HUES64 (cell line): ENCODE measurements around the gene RNF111.
A peak's percentile ranks its signal among the peaks of the same experiment; 100 is the strongest.
"Not testable (repeated sequence)": the region's sequence is repeated elsewhere in the genome, so short reads cannot be mapped to it uniquely, and the experiment has no call there.

Experiments
- H3K27ac ChIP-seq: 2 replicates; pipeline ENCODE4 v1.7.0; 2013; ENCODE audit warnings: low read depth, low read length, inconsistent platforms
- H3K27me3 ChIP-seq: 2 replicates; pipeline ENCODE4 v1.6.1; 2013; ENCODE audit warnings: mild to moderate bottlenecking, low read length; ENCODE audit not compliant: insufficient read depth
- H3K36me3 ChIP-seq: 2 replicates; pipeline ENCODE4 v1.6.1; 2013; ENCODE audit warnings: mild to moderate bottlenecking, low read length; ENCODE audit not compliant: insufficient read depth
- H3K4me1 ChIP-seq: 2 replicates; pipeline ENCODE4 v1.6.1; 2013; ENCODE audit warnings: mild to moderate bottlenecking, low read length, moderate library complexity; ENCODE audit not compliant: insufficient read depth
- H3K4me3 ChIP-seq: 2 replicates; pipeline ENCODE4 v1.5.1; 2013; ENCODE audit warnings: mild to moderate bottlenecking, low read length, moderate library complexity
- H3K9ac ChIP-seq: 2 replicates; pipeline ENCODE4 v1.6.1; 2013; ENCODE audit warnings: mild to moderate bottlenecking, low read depth, low read length
- H3K9me3 ChIP-seq: 2 replicates; pipeline ENCODE4 v1.6.1; 2013; ENCODE audit warnings: low read depth, low read length; ENCODE audit not compliant: insufficient read depth
- WGBS: fragments of 150-250, 120-280 bp; methylation state at CpG from one replicate; pipeline ENCODE4 v1.1.7; 2013; ENCODE audit warnings: missing lambda C conversion rate; 5-methylcytosine and 5-hydroxymethylcytosine counted together

Gene RNF111

DNA sequence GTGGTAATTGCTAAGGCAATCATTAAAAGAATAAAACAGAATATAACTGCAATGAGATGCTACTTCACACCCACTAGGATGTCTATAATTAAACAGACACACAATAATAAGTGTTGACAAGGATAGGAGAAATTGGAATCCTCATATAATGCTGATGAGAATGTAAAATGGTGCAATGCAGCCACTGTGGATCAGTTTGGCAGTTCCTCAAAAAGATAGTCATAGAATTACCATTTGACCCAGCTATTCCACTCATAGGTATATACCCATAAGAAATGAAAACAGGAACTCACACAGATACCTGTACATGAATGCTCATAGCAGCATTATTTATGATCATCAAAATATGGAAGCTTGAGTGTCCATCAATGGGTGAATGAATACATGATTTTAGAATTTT, 9.6 kb upstream of the RNF111 start:
- Histone ChIP-seq H3K4me3 (no peak overlapping the region), H3K27ac (no peak overlapping the region), H3K36me3 (no peaks in the 10 kb centered on the region), H3K4me1 (no peaks in the 10 kb centered on the region), H3K9ac (no peak overlapping the region), H3K27me3 (no peaks in the 10 kb centered on the region), H3K9me3 (no peaks in the 10 kb centered on the region)

DNA sequence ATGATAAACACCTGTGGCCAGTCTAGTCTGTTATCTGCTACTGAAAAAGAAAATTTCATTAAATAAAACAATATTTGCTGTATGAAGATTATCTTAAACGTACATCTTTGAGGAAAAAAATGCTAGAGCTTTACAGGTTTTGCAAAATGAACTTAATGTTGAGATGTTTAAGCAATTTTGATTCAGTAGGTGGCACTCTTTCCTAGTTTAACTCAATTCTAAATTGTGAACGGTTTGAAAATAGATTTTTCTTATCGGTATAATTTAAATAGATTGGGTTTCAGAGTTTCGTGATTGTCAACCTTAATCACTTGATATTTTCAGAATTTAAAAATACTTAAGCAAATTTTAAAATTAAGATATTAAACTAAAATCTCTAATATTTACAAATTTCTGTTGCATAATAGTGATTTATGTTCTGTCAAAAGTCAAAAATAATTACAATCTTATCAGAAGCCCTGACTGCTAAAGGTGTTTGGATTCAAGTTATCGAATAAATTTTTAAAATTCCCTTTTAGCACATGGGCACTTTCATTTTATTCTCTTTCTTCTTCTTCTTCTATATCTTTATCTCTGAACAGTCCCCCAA, 7.0 kb upstream of the RNF111 start:
- 23% methylated on average over 3 of the region's 5 CpGs for WGBS
- H3K9ac ChIP-seq = no peak overlapping the region

DNA sequence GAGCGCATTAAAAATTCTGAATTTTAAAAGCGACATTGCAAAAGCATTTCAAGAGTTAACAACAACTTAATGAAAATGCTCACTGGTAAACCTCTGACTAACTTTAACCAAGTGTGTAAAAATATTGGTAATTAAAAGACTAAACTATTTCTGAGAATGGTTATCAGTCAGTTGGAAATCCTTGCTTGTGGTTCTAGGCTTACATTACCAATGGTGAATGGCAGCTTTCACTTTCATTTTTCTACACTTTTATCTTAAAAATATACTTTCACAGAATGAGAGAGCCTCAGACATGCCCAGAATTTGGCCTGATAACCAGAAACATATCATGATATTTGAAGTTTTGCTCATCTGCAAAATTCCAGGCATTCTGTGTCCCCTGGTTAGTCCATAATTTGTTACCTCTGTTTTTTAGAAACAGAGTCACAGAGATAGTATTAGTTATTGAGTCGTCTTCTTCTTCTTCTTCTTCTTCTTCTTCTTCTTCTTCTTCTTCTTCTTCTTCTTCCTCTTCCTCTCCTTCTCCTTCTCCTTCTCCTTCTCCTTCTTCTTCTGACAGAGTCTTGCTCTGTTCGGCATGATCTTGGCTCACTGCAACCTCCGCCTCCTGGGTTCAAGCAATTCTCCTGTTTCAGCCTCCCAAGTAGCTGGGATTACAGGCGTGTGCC, 5.5 kb upstream of the RNF111 start:
- Histone ChIP-seq H3K36me3 (no peaks in the 10 kb centered on the region), H3K27ac (no peak overlapping the region), H3K9me3 (no peaks in the 10 kb centered on the region), H3K4me1 (no peaks in the 10 kb centered on the region), H3K4me3 (no peak overlapping the region), H3K27me3 (no peaks in the 10 kb centered on the region), H3K9ac (no peak overlapping the region)
- 93% methylated on average over 4 of the region's 6 CpGs for WGBS

More for the DNA sequence above, 7.0 kb upstream of the RNF111 start:
- Histone ChIP-seq H3K4me1 (no peaks in the 10 kb centered on the region), H3K27ac (no peak overlapping the region), H3K27me3 (no peaks in the 10 kb centered on the region), H3K36me3 (no peaks in the 10 kb centered on the region), H3K4me3 (no peak overlapping the region), H3K9me3 (no peaks in the 10 kb centered on the region)

DNA sequence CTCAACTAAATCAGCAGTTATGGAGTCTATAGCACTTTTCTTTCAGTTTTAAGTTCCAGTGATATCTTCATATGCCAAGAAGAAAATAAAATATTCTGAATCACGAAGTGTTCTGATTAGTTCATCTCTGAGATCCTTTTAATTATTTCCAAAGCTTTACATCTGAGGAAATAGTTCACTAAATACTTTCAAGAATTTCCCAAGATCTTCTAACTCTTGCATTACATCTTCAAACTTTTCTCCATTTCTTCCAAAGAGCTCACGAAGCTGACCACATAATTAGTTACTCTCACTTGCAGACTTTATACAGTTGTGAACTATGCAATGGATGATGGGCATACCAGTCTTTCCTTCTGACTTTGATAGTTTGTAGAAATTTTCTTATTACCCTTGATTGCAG, 4.2 kb upstream of the RNF111 start:
- WGBS = 88% methylated on average over 2 of the region's 2 CpGs

DNA sequence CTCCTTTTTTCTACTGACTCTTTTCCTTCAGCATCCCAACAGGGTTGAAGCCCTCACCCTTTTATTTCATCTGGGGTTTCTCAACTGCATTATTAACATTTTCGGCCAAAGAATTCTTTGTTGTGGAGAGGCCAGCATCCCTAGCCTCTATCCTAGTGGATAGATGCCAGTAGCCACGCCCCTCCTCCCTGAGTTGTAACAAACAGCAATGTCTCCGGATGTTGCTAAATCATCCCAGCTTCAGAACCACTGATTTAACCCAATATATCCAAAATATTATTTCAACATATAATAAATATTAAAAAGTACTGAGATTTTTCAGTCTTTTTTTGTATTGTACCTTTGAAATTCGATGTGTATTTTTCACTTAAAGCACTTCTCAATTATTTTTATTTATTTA, 2.0 kb upstream of the RNF111 start:
- H3K9ac ChIP-seq = no peak overlapping the region
- no peak overlapping the region for H3K4me3 ChIP-seq
- peaks cover 11% of the 10 kb centered on the region for H3K4me1 ChIP-seq
- H3K9me3 ChIP-seq = no peaks in the 10 kb centered on the region
- no peak overlapping the region for H3K27ac ChIP-seq
- H3K27me3 ChIP-seq = no peaks in the 10 kb centered on the region
- no peaks in the 10 kb centered on the region for H3K36me3 ChIP-seq
- 47% methylated on average over 3 of the region's 4 CpGs for WGBS

More for the DNA sequence above, 4.2 kb upstream of the RNF111 start:
- Histone ChIP-seq H3K9me3 (no peaks in the 10 kb centered on the region), H3K9ac (no peak overlapping the region), H3K4me3 (no peak overlapping the region), H3K27ac (no peak overlapping the region), H3K4me1 (no peaks in the 10 kb centered on the region), H3K36me3 (no peaks in the 10 kb centered on the region), H3K27me3 (no peaks in the 10 kb centered on the region)

DNA sequence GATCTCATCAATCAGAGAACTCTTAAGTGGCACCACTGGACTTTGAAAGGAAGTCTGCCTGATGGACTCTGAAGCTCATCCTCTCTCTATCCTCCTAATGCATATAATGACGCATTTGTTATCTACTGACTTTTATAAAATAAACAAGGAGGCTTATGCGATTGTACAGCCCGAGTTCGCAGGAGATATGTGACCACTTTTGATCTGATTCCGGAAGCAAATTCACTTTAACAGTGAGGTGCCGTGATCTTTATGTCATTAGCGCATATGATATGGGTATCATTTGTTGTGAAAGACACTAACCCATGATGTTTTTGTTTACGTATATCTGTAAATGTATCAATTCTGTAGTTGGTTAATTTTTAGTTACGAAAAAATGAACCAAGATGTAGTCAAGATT, 427 bp upstream of the RNF111 start:
- peak overlapping the region; percentile 82; the same call in 1 of the 2 replicates for H3K9ac ChIP-seq
- H3K4me1 ChIP-seq = peaks cover 11% of the 10 kb centered on the region
- peak overlapping the region; percentile 99 for H3K4me3 ChIP-seq
- peaks cover 3% of the 10 kb centered on the region; the same call in 1 of the 2 replicates for H3K36me3 ChIP-seq
- no peaks in the 10 kb centered on the region for H3K27me3 ChIP-seq
- no peaks in the 10 kb centered on the region for H3K9me3 ChIP-seq
- H3K27ac ChIP-seq = peak overlapping the region; percentile 37; the same call in 1 of the 2 replicates
- 66% methylated on average over 9 of the region's 9 CpGs for WGBS

DNA sequence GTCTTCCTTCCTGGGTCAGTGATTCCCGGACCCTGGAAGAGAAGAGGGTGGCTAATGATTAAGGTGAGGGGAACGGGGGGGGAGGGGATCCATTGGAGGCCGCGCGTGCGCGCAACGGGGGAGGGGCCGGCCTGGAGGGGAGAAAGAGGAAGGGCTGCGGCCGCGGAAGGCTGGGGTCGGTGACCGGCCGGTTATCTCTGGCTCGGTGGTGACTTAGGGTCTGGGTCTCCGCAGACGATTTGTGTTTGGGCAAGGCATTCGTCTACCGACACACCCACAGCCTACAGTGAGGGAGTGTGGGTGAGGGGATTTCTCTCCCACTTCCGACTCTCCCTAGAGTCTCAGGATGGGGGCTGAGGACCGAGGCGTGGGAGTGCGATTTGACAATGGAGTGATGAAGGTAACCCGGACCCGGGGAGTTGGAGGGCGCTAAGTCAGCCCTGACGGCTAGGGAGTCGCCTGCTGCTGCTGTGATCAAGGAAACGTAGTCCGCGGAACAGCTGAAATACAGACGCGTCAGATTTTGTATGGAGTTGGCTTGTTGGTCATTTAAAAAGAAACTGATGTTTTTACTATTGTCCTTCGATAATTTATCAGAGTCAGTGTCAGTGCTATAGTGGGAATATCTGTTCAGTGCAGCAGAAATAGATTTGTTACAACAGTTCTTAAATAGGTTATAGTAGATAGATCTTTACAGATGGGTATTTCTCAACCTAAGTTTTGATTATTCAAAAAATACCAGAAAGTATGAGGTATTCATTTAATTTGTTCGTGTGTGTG, 733 bp downstream of the RNF111 start:
- Histone ChIP-seq H3K27ac (peak overlapping the region; percentile 83), H3K9ac (peak overlapping the region; percentile 82), H3K36me3 (peaks cover 3% of the 10 kb centered on the region; the same call in 1 of the 2 replicates), H3K9me3 (no peaks in the 10 kb centered on the region), H3K4me3 (peak overlapping the region; percentile 99), H3K4me1 (peaks cover 11% of the 10 kb centered on the region), H3K27me3 (no peaks in the 10 kb centered on the region)
- under 1% methylated on average over 35 of the region's 36 CpGs for WGBS

DNA sequence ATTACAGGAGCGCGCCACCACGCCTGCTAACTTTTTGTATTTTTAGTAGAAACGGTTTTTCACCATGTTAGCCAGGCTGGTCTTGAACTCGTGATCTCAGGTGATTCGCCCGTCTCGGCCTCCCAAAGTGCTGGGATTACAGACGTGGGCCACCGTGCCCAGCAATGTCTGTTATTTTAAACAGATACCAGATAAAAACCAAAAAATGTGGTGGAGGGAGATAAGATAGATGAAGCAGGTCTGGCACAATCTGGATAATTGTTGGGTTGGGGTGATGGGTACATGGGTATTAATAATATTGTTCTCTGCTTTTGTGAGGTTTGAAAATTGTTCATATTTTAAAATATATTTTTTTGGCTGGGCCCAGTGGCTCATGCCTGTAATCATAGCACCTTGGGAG, 4.7 kb downstream of the RNF111 start:
- H3K4me3 ChIP-seq = no peak overlapping the region
- 95% methylated on average over 10 of the region's 10 CpGs for WGBS
- H3K9ac ChIP-seq = no peak overlapping the region

DNA sequence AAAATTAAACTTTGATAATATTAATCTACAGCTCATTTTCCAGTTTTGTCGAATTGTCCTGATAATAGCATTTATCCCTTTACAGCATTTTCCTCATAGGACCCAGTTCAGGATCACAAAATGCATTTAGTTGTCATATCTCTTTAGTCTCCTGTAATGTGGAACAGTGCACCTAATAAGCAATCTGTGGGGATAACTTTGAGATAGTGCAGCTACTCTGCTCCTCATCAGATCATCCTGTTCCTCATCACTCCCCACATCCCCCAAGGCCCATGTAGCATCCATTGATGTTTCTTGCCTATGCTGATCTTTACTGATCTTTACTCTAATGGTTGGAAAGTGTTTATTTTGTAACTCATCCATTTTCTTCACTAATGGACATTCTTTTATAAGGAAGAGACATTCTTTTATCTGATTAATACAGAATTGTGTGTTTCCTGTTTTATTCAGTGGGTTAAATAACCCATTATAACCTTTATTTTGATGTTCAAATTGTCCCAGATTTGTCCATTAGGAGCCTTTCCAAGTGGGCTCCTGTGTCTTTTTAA, 7.5 kb downstream of the RNF111 start:
- no peaks in the 10 kb centered on the region for H3K4me1 ChIP-seq
- no peaks in the 10 kb centered on the region for H3K27me3 ChIP-seq
- H3K9me3 ChIP-seq = no peaks in the 10 kb centered on the region
- no peak overlapping the region for H3K9ac ChIP-seq
- peaks cover 3% of the 10 kb centered on the region; the same call in 1 of the 2 replicates for H3K36me3 ChIP-seq
- no peak overlapping the region for H3K4me3 ChIP-seq
- 94% methylated on average over 1 of the region's 1 CpG for WGBS
- no peak overlapping the region for H3K27ac ChIP-seq

More for the DNA sequence above, 4.7 kb downstream of the RNF111 start:
- Histone ChIP-seq H3K36me3 (peaks cover 3% of the 10 kb centered on the region; the same call in 1 of the 2 replicates), H3K9me3 (no peaks in the 10 kb centered on the region), H3K4me1 (peaks cover 11% of the 10 kb centered on the region), H3K27me3 (no peaks in the 10 kb centered on the region), H3K27ac (no peak overlapping the region)

DNA sequence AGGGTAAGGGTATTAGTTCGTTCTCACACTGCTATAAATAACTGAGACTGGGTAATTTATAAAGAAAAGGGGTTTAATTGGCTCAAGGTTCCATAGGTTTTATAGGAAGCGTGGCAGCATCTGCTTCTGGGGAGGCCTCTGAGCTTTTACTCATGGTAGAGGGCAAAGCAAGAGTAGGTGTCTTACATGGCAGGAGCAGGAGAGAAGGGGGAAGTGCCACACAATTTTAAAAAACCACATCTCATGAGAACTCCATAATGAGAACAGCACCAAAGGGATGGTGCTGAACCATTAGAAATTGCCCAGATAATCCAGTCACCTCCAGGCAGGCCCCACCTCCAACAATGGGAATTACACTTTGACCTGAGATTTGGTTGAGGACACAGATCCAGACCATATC, 12.2 kb downstream of the RNF111 start:
- no peaks in the 10 kb centered on the region for H3K27me3 ChIP-seq
- H3K36me3 ChIP-seq = peaks cover 8% of the 10 kb centered on the region; the same call in 1 of the 2 replicates
- no peaks in the 10 kb centered on the region for H3K4me1 ChIP-seq
- H3K9me3 ChIP-seq = no peaks in the 10 kb centered on the region
- 99% methylated on average over 2 of the region's 2 CpGs for WGBS
- no peak overlapping the region for H3K4me3 ChIP-seq
- no peak overlapping the region for H3K27ac ChIP-seq
- H3K9ac ChIP-seq = no peak overlapping the region

DNA sequence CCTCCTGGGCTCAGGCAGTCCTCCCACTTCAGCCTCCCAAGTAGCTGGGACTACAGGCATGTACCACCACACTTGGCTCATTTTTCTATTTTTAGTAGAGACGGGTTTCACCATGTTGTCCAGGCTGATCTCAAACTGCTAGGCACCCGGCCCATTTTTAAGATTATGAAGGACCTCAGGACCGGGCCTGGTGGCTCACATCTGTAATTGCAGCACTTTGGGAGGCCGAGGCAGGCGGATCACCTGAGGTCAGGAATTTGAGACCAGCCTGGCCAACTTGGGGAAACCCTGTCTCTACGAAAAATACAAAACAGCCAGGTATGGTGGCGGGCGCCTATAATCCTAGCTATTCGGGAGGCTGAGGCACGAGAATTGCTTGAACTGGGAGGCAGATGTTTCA, 12.8 kb downstream of the RNF111 start:
- H3K4me3 ChIP-seq, H3K9me3 ChIP-seq, H3K27ac ChIP-seq, H3K9ac ChIP-seq, H3K27me3 ChIP-seq, H3K4me1 ChIP-seq: not testable (repeated sequence)
- peaks cover 14% of the 10 kb centered on the region; the same call in 1 of the 2 replicates for H3K36me3 ChIP-seq
- 94% methylated on average over 10 of the region's 10 CpGs for WGBS
